GM18498 (cell line): ENCODE results near the gene FEM1B.

ENCODE experiments used
- ATAC-seq: cut with Tn5 transposase; IDR thresholded peaks from one replicate; pipeline ENCODE4 v1.9.1; 2021; ENCODE audit warnings: mild to moderate bottlenecking, moderate library complexity; ENCODE audit not compliant: unreplicated experiment

The FEM1B gene

DNA sequence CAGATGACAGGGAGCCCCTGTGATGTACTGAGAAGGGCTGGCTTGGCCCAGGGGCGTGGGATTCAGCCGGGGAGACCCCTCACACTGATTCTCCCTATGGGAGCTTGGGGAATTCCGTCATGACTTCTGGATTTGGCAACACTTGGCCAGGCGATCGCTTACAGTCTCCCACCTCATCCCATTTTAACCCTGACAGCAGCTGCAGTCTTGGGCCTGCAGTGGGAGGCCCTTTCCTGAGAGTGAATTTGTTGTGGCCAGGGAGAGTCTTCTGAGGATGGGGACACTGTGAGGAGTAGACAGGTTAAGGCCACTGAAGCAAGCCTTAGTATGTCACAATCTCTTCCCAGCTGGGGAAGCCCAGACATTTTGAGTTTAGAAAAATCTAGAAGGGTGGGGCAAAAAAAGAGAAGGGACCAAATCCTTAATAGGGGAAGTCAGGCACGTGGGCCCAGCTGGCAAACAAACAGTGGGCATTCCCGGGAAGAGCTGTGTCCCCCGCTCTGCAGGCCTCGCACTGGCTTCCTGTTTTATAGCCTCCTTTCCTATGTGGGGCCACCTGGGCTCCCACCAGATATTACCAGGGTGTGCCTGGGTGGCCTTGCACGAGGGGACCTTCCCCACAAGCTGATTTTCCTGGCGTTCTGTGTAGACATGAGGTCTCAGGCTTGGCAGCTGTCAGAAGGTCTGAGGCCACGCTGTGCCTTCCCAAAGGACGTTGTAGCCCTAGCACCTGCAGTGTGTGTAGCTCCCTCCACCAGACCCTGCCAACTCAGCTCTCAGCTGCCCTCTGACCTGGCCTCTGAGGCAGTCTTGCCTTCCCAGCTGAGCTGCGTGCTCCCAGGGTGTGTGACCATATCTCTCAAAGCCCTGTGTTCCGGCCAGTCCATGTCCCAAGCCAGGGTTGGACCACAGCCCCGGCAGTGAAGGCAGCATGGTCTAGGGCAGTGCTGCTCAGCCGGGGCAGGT, 64.5 kb downstream of the FEM1B start:
- no peak for ATAC-seq

DNA sequence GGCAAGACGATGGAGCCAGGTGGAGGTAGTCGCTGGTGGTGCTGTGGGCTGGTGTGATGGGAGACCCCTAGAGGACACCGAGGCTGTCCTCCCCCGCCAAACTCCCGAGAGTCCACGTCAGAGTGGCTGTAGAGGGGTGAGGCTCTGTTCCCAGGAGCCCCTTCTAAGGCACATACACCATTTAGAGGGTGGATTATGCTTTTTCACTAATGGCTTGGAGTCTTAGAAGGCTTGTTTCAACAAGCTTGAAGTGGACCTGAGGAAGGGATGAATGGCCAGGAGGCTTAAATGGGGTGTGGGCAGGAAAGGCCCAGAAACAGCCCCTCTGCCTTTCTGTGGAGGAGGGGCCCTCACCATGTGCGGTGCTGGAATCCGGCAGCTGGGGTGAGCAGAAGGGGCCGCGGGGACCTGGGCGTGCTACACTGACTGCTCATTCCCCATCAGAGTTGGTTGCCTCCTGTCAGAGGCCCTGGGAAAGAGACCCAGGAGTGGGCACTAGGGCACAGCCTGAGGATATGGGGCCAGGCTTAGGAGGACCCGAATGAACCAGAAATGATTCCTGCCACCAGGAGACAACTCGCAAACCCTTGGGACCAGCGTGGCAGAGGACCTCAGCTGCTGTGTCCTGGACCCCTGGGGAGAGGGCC, 66.2 kb downstream of the FEM1B start:
- no peak for ATAC-seq

DNA sequence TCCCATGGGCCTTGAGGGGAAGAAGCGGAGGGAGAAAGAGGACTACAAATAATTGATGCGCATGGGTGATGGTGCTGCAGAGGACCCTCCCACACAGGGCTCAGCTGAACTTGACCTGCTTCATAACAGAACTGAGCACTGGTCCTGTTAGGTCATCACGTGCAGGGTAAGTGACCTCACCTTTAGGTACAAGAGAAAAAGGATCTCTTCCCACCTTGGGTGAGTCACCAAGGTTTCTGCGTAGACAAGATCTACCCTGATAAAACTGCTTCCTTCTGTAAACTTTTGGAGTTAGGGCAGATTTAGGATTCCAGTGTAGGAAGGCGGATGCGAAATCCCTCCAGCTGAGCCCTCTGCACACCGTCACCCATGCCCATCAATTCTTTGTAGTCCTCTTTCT, 67.1 kb downstream of the FEM1B start:
- ATAC-seq, result no peak
